HG03045 (cell line): ENCODE results near the gene PSORS1C1.

Experiments
- ATAC-seq: cut with Tn5 transposase; IDR thresholded peaks from one replicate; pipeline ENCODE4 v1.9.1; 2021; ENCODE audit warnings: mild to moderate bottlenecking, moderate library complexity; ENCODE audit not compliant: unreplicated experiment

PSORS1C1 gene

DNA sequence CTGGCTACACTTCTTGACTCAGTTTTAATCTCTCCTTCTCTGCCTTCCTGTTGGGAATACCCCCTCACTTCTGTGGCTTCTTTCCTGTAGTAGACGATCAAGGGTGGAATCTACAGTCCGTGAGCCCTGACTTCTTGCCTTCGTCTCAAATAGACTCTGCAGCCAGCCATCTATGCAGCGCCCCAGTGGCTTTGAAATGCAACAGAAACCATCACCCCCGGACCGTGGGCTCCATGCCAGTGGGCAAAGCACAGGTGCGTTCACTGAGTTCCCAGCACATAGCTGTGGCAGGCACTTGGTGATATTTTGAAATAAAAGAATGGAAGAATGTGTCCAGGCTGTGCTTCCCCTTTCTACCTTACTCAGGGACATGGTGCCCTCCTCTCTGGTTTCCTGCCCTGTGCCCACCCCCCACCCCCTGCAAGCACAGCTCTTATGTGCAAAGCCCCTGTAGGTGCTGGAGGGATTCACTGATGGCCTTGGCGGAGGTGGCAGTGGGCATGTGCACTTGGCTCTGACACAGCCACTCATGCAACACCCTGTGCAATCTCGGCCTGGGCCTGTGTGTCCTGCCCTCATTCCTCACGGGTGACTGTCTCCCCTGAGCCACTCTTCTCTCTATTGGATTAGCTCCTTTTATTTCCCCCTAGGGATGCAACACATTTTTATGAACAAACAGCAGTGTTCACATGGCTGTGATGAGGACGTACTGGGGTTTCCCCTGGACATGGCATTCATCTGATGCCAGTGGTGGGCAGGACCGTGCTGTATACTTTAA, 11.2 kb downstream of the PSORS1C1 start:
- no peak for ATAC-seq

DNA sequence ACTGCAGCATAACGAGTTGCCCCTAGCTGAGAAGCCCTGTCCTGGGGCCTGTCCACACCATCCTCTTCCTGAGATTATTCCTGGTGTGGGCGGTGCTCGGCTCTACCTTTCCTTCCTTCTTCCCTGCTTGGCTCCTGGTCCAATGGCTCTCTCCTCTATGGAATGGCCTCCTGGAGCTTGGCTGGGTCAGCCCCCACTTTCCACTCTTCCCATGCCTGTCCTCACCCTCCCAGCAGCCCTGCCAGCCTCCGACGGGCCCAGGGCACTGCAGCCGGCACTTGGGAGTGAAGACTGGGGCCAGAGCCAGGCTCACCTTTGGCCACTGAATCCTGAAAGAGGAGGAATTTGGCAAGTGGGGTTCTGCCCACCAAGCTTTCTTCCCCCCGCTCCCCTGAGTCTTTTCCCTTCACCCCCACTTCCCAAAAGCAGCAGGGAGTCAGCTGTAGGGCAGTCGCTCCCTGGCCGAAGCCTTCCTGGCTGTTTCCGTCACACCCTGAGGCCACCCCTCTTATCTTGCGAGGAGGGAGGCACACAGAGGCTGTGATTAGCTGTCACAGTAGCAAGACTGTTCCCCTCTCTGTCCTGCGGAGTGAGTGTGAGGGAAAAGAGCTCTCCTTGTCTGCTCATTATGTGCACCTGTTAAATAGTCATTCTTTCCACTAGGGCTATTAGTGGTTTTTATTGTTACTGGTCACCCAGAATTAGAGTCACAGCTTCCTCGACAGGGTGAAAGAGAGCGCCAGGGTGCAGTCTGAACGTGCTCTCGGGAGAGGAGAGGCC, 12.0 kb downstream of the PSORS1C1 start:
- ATAC-seq: no peak

DNA sequence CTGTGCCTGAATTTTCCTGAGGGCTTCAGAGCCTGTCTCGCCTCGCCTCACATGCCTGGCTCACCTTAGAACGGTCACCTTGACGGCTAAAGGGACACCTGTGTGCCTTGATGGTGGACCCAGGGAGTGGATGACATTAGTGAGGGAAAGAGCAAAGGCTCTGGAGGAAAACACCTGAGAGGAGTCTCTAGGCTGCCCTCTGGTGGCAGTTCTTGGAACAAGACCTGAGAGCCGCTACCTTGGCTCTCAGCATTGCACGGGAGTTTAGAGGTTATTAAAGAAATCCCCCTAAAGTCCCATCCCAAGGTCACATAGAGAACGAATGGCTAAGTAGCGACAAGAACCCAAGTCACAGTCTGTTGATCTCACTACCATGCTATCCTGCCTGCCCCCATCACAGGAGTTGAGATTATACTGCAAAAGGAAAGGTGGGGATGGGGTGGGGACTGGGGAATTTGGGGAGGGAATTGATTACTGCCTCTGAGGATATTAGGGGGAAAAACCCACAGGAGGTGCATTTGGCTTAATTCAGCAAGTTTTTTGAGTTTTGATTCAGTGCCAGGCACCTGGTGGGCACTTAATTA, 13.6 kb downstream of the PSORS1C1 start:
- ATAC-seq: no peak

DNA sequence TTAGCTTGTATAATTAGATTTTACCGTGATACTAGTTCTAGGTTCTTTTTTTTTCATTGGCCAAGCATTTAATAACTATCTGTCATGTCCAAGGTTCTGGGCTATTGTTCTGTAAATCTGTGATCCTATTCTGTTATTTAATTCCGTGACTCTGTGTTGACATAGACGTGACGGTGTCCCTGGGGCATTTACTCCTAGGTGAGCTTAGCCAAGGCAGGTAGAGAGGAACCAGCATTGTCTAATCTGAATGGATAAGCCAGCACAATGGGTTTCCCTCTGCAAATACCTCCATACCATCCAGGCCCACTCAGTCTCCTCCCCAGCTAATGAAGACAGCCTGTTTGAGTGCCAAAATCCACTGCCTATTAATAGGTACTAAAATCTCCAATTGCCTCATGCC, 14.5 kb downstream of the PSORS1C1 start:
- ATAC-seq: no peak

DNA sequence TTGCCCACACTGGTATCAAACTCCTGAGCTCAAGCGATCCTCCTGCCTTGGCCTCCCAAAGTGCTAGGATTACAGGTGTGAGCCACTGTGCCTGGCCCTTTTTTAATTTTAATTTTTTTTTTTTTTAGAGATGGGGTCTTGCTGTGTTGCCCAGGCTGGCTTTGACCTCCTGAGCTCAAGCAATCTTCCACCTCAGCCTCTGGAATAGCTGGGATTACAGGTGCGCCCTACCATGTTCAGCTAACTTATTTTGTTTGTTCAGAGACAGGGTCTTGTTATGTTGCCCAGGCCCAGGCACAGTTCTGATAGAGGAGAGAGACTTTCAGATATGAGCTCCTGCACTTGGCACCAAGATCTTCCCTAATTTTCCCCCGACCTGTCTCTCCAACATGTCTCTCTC, 16.2 kb downstream of the PSORS1C1 start:
- no peak for ATAC-seq

DNA sequence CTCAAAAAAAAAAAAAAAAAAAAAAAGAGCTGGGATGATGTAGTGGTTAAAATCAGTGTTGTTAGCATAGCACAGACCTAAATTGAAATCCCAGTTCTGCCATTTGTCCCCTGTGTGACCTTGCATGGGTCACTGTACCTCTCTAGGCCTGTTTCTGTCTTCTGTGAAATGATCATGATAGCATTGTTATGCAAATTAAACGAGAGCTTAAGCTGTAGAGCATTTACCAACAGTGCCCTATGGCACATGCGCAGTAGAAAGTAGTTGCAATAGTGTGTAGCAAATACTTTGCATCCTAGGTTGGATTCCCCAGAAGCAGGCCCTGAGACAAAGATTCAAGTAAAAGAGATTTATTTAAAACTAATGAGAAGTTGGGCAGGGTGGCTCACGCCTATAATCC, 17.0 kb downstream of the PSORS1C1 start:
- no peak for ATAC-seq

DNA sequence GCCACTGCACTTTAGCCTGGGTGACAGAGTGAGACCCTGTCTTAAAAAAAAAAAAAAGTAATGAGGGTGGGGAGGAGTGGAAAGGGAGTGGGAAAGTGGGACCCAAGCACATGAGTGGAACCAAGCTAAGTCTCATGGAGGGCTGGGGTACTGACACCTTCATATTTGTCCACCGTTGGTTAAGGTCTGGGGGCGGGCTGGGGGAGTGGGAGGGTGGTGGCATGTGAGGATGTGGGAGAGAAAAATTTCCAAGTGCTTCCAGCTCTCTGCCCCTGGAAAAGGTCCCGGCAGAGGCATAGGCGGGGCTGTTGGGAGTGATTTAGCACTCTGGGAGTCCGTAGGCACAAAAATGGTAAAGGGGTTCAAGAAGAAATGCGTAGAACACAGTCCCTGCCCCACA, 18.2 kb downstream of the PSORS1C1 start:
- ATAC-seq: no peak

DNA sequence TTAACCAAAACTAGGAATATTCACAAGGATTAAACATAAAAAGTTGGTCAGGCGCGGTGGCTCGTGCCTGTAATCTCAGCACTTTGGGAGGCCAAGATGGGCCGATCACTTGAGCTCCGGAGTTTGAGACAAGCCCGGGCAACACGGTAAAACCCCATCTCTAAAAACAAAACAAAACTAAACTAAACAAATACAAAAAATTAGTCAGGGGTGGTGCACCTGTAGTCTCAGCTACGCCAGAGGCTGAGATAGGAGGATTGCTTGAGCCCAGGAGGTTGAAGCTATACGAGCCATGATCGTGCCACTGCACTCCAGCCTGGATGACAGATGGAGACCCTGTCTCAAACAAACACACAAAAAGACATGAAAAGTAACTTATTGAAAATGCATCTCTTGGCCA, 21.1 kb downstream of the PSORS1C1 start:
- ATAC-seq: no peak

DNA sequence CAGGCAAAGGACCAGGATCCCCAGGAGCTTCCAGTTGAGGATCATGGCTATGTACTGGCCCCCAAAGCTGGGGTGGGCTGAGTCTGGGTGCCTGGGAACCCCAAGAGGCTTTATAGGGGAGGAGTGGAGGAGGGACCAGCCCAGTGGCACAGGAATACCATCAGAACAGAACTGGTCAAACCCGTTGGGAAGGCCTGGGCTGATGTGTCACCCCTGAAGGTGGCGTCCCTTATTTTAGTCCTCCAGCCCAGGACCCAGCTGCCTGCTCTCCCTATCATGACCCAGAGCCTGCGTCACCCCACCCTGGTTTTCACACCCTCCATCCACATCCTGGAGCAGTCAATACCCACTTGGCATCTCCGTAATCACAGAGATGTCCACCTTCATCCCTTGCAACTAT, 24.4 kb downstream of the PSORS1C1 start, which contains the start of gene PSORS1C2:
PSORS1C2 (minus strand) TSS at position 85 of the 400 bp plus-strand sequence; CDS start at position 45, 40 bp downstream.
- no peak for ATAC-seq

DNA sequence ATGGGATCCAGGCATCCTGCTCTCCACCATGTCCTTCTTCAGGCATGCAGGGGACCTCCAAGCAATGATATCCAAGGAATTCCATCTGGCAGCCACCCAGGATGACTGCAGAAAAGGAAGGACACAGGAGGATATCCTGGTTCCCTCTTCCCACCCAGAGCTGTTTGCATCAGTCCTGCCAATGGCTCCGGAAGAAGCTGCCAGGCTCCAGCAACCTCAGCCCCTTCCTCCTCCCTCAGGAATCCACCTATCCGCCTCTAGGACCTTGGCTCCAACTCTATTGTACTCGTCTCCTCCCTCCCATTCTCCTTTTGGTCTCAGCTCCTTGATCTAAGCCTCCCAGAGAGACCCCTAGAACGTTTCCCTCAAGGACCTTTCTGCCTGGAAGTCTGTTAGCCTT, 25.0 kb downstream of the PSORS1C1 start:
- no peak for ATAC-seq

DNA sequence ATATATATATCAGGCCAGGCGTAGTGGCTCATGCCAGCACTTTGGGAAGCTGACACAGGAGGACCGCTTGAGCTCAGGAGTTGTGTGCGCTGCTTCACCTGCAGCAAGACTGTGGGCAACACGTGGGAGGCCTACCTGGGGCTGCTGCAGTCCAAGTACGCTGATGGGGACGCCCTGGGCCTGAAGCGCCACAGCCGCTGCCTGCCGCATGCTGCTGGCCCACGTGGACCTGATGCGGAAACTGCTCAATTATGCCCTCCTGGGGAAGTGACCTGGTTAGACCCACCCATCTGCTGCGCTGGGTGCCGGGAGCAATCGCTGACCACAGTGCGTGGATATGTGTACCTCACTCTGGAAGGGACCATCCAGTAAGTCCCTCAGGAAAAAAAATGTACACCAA, 26.0 kb downstream of the PSORS1C1 start:
- ATAC-seq: no peak

DNA sequence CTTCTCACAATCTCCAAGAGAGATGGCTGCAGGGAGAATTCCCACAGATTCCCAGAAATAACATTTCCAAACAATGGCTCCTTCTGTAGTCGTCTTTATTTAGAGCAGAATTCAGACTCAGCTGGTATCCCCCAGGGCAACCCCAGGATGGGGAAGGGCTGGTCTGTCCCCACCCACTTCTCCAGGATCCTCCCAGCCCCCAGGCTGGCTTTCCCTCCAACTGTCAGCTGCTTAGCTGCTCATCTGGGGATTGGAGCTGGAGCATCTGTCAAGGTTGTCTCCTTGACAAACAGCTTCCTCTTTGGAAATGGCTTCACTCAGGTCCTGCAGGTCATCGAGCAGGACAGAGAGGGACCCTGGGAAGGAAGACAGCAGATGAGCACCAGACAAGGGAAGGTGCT, 27.8 kb downstream of the PSORS1C1 start:
- no peak for ATAC-seq

DNA sequence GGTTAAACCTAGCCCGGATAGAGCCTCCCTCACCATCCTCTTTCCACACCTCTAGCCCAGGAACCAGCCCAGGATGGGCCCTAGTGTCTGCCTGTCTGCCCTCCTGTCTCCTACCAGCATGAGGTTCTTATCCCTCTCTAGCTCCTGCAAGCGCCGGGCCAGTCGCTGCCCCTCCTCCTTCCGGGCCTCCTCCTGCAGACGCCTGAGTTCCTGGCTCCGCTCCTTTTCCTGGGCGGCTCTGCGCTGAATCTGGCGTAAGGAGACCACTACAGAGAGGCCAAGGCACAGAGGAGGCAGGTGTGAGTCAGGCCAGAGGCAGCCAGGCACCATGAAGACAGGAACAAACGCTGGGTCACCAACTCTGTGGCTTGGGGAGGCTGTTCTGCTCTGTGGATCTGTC, 28.5 kb downstream of the PSORS1C1 start:
- no peak for ATAC-seq

DNA sequence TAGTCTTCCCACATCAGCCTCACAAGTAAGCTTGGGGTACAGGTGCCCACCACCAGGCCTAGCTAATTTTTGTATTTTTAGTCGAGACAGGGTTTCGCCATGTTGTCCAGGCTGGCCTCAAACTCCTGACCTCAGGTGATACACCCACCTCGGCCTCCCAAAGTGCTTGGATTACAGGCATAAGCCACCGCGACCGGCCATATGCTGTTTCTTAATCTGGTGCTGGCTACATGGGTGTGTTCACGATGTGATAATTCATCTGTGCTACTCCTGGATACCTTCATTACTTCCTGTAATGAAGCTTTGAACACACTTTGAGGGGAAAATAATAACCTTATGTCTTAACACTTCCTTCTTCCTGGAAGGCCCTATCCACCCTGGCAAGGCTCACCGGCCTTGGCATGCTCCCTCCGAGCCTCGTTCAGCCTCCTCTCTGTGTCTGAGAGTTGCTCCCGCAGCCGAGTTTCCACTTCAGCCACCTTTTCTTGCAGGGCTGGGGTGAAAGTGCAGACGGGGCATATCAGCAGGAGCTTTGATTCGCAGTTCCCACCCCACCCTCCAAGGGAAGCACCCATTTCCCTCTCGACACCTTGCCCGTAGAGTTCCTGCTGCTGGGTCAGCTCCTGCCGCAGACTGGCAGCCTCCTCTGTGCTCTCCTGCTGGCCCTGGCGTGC, 29.8 kb downstream of the PSORS1C1 start:
- ATAC-seq: no peak

DNA sequence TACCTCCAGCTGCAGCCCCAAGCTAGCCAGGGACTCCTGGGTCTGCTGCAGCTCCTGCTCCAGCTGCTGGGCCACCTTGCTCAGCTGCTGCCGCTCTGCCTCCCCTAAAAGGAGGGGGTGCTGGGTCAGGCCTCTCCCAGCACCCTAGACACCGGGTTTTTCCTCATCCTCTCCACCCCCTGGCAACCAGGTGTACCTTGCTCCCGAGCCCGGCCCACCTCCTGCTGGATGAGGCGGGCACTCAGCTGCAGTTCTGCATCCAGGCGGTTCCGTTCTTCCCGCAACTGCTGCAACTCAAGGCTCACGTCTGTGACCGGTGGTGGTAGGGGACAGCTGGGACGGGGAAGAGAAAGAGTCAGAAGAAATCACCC, 30.4 kb downstream of the PSORS1C1 start:
- ATAC-seq: no peak

DNA sequence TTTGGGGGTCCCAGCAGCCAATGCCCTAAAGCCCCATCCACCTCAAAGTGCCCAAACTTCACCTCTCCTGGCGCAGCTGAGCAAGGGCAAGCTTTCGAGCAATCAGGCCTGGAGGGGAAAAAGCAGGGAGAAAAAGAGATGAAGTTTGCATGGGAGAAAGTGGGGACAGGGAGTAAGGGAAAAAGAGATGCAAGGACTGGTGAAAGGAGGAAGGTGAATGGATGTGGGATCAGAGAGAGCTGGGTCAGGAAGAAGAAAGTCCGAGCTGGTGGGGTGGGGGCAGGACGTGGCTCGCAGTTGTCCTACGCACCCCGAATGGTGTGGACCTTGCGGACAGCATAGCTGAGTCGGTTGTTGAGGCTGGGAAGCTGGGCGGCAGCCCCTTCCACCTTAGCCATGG, 30.8 kb downstream of the PSORS1C1 start:
- ATAC-seq: no peak

DNA sequence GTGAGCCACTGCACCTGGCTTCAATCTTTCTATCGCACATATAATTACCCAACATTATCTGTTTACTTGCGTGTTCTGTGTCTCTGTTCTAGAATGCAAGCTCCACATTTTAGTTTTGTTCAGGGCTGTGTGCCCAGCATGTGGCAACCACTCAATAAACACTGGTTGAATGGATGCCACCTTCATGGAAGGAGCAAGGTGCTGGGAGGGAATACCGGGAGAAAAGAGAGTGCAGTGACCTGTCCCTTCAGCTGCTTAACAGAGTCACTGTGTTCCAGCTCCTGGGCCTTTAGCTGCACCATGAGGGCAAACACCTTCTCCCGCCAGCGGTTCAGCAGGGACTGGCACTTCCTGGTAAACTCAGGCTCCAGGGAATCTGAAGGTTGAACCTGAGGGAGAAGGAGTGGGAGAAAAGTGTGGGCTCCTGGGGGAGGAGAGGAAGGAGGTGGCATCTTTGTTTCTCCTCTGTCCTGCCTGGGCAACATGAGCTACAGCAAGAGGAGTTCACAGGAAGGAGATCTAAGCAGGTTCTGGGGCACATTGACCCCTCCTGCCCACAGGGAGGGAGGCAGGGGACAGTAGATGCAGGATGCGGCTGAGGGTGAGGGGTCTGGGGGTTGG, 35.3 kb downstream of the PSORS1C1 start:
- no peak for ATAC-seq

DNA sequence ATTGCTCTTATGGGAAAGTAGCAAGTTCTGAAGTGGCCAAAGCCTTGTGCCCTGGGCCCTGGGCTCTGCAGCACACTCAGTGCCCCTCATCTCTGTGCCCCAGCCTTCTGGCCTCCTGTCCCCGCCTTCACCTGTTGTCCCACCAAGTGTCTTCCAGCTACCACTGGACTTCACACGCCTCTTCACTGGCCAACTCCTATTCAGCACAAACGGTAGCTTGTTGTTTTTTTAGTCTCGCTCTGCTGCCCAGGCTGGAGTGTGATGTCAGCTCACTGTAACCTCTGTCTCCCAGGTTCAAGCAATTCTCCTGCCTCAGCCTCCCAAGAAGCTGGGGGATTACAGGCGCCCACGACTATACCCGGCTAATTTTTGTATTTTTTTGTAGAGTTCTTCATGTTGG, 38.2 kb downstream of the PSORS1C1 start:
- ATAC-seq: no peak

DNA sequence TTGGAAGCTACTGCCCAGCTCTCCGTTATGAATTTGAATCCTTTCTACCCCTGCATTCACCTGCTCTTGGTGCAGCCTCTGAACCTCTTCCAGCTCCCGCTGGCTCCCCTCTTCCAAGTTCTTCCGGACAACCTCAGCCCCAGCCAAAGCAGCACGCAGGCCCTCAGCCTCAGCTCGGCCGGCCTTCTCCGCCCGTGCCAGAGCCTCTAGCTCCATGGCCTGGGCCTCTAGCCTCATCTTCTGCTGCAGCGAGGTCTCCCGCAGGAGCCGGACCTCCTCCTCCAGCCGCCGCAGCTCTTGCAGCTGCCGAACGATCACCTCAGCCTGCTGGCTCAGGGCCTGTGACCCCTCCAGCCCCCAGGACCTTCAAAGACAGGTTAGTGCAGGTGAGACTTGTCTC, 39.8 kb downstream of the PSORS1C1 start:
- no peak for ATAC-seq

DNA sequence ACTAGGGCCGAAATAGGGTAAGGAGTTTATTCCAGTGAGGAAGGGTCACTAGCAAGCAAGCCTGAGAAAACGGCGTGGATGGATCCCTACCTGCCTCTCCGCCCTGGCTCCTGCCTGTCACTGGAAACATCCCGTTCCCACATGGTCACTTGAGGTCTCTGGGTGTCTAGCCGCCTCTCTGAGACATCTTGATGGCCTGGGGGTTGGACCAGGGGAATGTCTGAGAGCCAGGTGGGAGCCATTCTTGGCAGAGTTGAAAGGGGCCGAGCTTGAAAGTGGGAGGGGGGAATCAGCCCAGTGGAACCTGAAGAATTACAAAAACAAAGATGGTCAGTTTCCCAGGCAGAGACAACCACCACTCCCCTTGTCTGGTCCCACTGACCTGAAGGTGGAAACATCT, 42.0 kb downstream of the PSORS1C1 start:
- ATAC-seq: no peak

DNA sequence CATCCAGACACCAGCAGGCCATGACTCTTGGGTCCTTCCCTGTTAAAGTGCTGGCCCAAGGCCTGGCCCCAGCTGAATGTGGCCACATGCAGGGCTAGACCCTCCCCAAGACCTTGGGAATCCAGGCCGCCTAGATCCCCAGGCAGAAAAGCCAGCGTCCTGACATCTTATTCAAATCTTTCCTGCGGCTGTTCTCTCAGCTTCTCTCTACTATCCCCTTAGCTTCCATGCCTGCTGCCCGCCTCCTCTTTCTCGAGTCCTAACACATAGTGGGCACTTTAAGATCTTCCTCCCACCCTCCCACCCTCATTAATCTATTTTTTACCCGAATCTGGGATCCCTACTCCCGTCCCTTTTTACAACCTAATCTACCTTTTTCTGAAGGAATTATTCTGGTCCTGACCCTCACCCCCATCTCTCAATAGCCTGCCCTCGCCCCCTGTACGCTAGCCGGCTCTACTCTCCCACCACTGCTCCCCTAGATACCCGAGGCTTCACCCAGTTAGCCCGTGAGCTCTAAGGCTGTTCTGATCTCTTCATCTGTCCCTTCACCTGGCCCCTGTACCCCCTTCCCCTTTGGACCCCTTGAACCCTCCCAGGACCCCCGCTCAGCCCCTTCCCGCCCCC, 43.0 kb downstream of the PSORS1C1 start, which contains the start of gene CCHCR1:
CCHCR1 (minus strand) TSS at position 290 of the 627 bp plus-strand sequence; CDS start at position 88, 202 bp downstream.
- no peak for ATAC-seq
